Ishikawa (cell line): ENCODE results near the gene CYP4Z1.

Experiments used
- EP300 ChIP-seq: IDR thresholded peaks from 2 replicates; pipeline ENCODE4 v1.6.1; 2012; ENCODE audit warnings: borderline replicate concordance
- TAF1 ChIP-seq: IDR thresholded peaks from 2 replicates; pipeline ENCODE4 v1.6.1; 2012; ENCODE audit warnings: low read depth, mild to moderate bottlenecking
- ZBTB7A ChIP-seq: IDR thresholded peaks from 2 replicates; pipeline ENCODE4 v1.6.1; 2012; ENCODE audit warnings: low read depth
- TF ChIP-seq, protein P1 (sequence below): IDR thresholded peaks from 2 replicates; pipeline ENCODE4 v1.6.1; 2012

DNA sequence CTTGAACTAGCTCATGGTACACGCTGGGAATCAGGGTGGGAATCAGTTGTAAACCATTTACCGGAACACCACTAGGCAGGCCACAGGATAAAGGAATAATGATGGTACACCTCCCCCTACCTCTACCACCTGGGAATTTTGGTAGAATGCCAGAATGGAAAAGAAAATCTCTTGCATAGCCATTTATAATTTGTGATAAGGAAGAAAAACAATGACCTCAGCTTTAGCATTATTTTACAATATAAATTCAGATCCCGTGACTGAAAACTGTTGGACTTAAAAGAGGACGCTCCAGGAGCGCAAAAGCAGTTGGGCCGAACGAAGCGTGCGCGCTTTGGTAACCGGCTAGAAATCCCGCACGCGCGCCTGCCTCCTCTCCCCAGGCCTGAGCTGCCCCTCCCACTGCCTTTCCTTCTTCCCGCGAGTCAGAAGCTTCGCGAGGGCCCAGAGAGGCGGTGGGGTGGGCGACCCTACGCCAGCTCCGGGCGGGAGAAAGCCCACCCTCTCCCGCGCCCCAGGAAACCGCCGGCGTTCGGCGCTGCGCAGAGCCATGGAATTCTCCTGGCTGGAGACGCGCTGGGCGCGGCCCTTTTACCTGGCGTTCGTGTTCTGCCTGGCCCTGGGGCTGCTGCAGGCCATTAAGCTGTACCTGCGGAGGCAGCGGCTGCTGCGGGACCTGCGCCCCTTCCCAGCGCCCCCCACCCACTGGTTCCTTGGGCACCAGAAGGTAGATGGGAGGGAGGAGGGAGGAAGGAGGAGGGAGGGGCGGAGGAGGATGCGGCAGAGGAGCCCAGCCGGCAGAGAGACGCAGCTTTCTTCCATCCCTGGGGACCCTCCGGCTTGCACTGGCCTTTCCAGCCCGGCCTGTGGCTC is 43.5 kb upstream of the CYP4Z1 start, which contains the start of gene CYP4X1:
- 0 out of 2 replicates have a peak, but pooled peaks have one; percentile 32 for TF ChIP-seq ZBTB7A
- TF ChIP-seq, protein P1, sequence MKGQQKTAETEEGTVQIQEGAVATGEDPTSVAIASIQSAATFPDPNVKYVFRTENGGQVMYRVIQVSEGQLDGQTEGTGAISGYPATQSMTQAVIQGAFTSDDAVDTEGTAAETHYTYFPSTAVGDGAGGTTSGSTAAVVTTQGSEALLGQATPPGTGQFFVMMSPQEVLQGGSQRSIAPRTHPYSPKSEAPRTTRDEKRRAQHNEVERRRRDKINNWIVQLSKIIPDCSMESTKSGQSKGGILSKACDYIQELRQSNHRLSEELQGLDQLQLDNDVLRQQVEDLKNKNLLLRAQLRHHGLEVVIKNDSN, result no peak
- no peak for TF ChIP-seq EP300
- TF ChIP-seq TAF1, result no peak
